GM10847 (cell line): Measurements from ENCODE around the gene APCDD1L.

Source experiments
- POLR2A ChIP-seq: IDR thresholded peaks from 2 replicates; pipeline ENCODE4 v1.6.1; 2011; ENCODE audit not compliant: insufficient read length; ENCODE audit errors: extremely low read depth

APCDD1L gene

DNA sequence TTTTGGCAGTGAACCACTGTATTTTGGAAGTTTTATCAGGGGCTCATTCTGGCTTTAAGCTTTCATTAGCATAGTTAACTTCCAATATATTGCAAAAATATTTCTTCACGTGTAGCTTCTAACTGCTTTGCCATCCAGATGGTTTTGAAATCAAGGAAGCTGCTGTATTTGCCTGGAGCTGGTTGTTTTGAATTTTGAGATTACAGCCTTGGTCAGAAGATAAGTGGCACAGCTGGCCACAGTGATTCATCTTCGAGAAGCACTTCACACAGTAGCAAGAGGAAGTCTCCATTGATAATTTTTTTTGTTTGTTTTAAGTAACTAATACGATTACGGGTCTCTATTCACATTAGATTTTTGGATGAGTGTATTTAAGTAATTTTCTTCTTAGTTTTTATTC, 3.8 kb downstream of the APCDD1L start:
- TF ChIP-seq POLR2A, result no peak

DNA sequence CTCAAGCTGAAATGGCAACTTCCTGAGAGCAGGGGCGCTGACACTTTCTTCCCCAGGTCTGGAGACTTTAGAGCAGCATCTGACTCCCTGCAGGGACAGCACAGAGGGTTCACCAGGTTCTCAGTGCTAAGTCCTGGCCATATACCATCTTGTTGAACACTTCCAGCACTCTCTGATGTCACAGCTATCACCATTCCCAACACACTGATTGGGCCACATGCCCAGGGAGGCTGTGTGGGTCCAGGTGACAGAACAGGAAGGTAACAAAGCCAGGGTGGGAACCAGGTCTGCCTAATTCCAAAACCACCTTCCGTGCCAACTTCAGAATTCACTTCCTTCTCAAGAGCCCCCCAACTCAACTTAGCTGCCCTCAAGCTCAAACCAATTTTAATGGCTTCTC, 4.3 kb downstream of the APCDD1L start:
- TF ChIP-seq POLR2A, result no peak

DNA sequence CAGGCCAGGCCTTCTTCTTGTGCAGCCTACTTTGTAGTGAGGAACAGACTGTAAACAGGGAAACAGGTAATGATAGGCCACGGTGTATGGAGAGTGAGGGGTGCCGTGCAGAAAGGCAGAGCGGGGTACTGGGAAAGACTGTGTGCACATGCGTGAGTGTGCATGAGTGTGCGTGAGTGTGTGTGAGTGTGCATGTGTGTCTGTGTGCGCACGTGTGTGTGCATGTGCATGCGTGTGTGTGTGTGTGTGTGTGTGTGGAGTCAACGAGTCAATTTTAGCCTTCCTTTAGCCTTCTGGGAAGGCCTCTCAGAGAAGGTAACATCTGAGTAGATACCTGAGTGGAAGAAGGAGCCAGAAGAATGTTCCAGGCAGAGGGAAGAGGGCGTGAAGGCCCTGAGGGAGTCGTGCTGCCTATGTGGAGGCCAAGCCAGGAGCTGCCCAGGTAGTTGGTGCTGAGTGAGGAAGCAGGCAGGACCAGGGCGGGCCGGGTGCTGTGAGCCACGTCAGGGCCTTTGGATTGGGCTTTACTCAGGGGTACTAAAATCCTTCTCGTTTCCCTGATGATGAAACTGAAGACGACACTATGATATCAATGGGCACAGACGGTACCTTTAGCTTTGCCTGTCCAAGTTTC, 6.3 kb downstream of the APCDD1L start:
- TF ChIP-seq POLR2A, result no peak

DNA sequence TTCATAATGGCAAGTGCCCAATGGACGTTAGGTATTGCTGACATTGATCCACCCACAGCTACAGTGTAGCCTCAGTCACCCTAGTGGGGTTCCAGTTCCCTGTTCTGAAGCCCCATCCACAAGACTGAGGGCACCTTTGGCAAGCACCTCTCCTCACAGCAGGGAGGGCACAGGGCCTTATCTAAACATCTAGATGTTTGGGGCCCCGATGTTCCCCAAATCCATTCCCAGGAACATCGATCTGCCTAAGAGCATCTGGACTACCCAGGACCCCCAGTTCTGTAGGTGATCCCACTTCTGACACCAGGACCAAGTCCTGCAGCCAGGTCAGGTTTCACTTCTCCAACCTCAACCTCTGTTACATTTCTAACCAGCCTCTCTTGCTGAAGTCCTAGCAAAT, 10.6 kb downstream of the APCDD1L start:
- TF ChIP-seq POLR2A, result no peak

DNA sequence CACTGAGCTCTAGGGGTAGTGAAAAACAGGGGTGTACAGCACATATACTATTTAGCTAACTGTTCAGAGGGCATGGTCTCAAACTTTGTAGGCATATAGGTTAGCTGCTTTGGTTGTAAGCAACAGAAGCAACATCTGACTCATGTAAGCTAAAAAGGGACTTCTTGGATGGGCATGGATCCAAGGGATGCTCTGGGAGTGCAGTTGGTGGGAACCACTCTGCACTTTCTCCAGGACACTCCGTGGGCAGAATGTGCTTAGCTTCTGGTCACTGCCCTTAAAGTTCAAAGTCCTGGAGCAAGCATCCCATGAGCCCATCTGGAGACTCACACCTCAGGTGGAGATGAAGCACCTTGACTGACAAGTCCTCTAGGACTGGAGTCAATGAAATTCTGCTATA, 11.5 kb downstream of the APCDD1L start:
- no peak for TF ChIP-seq POLR2A

DNA sequence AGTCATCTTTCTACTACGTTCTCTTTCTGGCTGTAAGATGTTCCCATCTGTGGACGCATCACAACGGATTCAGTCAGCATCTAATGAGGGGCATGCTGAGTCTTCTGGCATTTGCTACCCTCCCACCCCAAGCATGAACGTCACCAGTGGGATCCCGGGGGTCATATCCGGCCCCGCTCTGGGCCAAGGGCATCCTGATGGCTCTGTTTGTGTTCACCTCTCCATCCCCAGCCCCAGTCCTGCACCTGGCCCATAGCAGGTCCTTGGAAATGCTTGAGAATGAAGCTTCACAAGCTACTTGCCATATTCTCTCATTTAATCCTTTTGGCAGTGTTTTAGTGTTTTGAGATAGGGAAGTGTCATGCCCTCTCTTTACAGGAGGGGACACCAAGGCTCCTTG, 14.9 kb downstream of the APCDD1L start:
- no peak for TF ChIP-seq POLR2A

DNA sequence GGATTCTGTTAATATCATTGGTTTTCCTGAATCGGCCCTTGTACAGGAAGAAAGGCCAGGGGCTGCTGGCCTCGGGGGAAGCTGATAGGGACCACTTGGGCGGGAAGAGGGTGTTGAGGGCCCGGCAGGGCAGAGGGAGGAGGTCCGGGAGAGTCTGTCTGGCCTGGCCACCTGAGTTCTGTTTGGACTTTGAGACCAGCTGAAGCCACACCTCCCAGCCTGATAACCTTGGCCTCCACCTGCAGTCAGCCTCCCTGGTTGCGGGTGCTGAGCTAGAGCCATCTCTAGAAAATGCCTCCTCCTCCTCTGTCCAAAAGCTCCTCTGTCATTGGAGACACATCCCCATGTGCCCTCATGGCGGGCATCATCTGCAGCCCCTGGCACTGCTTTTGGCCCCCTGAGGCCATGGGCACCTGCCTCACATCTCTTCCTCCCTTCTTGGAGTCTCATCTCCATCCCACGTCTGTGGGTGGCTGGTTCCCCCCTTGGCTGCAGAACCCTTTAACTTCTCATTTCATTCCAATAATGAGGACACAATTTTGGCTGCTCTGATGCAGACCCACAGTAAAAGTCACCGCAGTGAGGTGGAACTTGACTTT, 16.6 kb downstream of the APCDD1L start:
- no peak for TF ChIP-seq POLR2A

DNA sequence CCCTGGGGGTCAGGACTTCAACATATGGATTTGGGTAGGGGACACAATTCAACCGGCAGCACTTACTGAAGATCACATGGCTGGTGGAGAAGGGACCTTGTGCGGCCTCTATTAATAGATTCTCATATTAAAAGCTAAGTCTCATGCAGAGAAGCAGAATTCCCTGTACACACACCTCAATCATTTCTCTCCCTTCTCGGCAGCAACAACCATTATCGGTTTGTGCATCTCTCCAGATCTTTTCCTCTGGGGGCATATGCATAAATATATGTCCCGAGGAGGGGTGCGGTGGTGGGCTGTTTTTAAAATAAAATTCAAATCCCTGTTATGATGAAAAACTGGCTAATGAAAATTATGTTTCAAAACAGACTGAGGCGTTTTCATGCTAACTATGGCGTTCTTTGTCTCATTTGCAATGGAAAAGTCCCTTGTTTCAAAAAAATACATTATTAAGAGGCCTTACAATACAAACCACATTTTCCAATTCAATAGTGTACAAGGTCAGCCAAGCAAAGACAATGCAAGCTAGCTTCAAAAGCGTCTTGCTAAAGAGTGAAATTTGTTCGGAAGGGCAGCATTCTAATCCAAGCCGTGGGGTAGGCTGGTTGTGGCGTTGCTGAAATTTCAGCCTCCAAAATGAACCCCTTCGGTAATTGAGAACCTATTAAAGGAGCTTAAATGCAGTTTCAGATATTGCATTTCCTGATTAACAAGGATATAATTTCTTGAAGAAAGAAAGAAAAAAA, 17.3 kb downstream of the APCDD1L start:
- TF ChIP-seq POLR2A, result no peak

DNA sequence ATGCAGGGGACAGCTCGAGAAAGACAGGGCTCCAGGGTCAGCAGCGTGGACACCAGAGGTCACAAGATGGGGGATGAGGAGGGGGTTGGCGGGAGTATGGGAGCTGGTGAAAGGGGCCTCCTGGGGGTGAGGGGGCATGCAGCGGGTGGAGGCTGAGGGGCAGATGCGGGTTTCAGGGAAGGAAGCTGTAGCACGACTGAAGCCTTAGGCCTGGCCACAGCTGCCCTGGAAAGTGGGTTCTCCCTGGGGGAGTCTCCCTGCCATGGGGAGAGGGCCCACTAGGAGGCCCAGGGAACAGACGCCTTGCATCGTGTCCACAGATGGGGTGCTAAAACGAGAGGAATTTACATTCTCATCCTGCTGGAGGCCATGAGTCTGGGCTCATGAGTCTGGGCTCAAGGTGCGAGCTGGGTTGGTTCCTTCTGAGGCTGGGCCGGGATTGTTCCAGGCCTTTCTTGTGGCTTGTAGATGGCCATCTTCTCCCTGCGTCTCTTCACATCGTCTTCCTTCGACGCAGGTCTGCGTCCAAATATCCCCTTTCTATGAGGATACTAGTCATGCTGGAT, 18.0 kb downstream of the APCDD1L start:
- no peak for TF ChIP-seq POLR2A

DNA sequence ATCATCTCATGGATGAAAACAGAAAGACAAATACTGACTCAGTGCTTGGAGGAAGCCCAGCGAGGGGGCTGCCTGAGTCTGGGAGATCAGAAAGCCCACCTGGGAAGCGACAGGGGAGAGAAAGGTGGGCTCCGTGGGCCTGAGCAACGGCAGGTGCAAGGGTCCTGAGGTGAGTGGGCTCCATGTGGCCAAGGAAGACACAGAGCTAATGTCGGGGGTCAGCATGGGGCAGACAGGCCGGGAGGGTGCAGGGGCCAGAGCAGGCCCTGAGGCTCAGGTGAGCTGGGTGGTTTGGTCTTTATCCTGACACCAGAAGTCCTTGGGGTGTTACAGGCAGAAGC, 18.8 kb downstream of the APCDD1L start:
- no peak for TF ChIP-seq POLR2A

DNA sequence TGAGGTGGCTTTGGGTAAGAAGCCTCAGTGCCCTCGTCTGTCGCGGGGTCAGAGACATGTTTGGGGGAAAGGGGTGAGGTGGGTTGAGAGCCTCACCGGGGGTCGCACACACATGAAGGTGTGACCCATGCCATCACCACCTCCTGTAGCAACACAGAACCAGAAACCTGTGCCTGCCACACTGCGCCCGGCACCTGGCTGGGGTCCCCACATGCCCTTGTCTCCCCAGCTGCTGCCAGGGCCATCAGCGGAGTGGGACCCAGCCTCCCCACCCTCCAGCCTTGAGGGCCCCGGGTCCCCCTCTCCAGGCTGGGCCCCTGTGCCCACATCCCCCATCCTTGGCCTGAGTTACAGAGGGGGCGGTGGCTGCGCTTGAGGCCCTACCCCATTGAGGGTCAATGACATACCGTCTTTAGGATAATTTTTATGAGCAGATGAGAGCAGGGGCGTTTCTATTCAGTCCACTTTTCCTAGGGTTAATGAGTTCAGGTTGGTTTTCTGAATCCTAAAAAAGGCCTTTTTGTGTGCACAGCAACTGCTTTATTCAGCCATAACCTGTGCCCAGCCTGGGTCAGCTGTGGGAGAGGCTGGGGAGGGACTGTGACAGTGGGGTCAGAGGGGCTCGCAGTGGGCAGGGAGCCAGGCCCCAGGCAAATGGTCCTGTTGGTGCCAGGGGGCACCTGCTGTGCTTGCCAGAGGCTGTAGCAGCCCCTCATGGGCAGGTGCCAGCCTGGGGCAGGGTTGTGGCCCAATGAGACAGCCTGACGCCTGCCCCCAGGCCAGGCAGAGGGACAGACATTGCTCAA, 19.4 kb downstream of the APCDD1L start:
- TF ChIP-seq POLR2A, result no peak

DNA sequence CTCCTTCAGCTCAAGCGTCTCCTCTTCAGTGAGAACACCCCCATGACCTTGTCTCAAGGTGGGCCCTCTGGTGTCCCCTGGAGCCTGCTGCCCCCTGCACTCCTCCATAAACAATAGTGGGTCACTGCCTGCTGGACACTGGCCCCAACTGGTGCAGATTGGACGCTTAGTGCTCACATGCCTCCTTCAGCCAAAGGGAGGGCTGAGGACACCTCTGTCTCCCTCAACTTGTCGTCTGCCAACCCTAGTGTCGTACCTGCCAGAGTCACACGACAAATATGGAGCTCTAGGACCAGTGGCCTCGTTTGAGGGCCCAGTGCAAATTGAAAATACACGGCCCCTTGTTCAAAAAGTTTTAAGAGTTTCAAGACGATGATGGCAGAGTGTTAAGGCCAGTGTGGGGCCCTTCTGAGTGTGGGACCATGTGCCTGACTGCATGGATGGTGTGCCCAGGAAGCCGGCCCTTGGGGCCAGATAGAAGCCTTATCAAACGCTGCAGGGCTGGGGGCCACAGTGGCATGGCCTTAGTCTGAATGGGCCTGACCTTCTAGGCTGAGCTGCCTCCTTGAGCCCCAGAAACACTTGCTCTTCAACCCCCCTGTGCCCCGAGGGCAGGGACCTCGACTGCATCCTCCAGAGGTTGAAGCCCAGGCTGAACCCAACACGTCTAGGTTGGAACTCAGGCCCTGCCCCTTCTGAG, 20.1 kb downstream of the APCDD1L start:
- no peak for TF ChIP-seq POLR2A

DNA sequence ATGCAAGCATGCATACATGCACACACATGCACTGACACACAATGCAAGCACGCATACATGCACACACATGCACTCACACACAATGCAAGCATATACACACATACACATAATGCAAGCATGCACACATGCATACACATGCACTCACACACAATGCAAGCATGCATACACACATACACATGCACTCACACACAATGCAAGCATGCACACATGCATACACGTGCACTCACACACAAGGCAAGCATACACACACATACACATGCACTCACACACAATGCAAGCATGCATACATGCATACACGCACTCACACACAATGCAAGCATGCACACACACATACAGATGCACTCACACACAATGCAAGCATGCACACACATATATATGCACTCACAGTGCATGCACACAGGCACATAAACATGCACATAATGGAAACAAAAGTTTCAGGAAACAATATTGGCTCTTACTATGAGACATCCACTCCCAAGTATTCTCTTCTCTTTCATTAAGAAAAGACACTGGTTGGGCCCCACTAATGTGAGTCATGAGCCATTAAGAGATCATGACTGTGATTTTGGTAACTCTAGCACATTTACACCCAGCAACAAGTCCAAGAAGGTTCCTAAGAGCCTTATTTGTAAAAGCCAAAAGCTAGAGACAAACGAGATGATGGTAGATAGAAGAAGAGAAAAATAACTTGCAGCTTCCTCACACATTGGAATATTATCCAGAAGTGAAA, 22.2 kb downstream of the APCDD1L start:
- TF ChIP-seq POLR2A, result no peak

DNA sequence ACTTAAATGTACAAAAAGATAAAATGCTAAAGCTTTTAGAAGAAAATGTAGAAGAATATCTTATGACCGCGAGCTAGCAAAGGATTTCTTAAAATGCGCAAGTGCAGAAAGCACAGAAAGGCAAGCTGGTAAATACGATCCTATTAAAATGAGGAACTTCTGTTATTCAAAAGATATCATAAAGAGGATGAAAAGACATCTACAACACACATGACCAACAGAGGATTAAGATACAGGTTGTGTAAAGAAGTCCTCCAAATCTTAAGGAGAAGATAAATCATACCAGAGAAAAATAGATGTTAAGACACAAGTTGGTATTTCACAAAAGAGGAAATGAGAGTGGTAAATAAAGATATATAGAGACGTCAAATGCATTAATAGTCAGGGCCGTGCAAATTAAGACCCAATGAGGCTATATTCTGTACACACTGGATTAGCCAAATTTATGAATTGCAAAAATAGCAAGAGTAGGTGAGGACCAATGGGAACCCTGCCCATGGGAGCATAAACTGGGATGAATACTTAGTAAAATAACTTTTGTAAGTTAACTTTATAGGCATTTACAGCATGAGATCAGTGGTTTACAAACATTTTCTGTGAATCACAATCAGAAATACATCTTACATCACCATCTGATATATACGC, 23.0 kb downstream of the APCDD1L start:
- TF ChIP-seq POLR2A, result no peak
